ENCODE results near the gene OR5K2.

GRCh38 chr3:98460220-98460619 is 37.3 kb upstream of the OR5K2 start:
- no peak for TF ChIP-seq ZNF302 (CRISPR knock-in tag; IDR thresholded peaks at IDR 0.05)
- TF ChIP-seq FOSL2 (IDR thresholded peaks at IDR 0.05): no peak
- no peak for TF ChIP-seq FOSL2 (CRISPR knock-in tag; IDR thresholded peaks at IDR 0.05)
- TF ChIP-seq CTCF (IDR thresholded peaks at IDR 0.05): no peak
- TF ChIP-seq REST (IDR thresholded peaks at IDR 0.05): no peak
- TF ChIP-seq SMC3 (IDR thresholded peaks at IDR 0.05): no peak
- no peak for TF ChIP-seq HOXA7 (CRISPR knock-in tag; IDR thresholded peaks at IDR 0.05)
- no peak for TF ChIP-seq POLR2A (IDR thresholded peaks at IDR 0.05; ENCODE audit: low read length)
